Cardiac ventricle fibroblast (primary cell): ENCODE data around the gene CISH. TPM values are rescaled to one million over a fixed set of nuclear protein-coding genes. Genes with fewer than 3 reads are reported as not detected.

Source experiments
- total RNA-seq: library from RNA; depleted of rRNA; stranded (reverse); fragments of >200 nt; gene quantifications from 2 replicates; pipeline ENCODE4 v1.2.3, GENCODE V29; 2015

Gene CISH, protein sequence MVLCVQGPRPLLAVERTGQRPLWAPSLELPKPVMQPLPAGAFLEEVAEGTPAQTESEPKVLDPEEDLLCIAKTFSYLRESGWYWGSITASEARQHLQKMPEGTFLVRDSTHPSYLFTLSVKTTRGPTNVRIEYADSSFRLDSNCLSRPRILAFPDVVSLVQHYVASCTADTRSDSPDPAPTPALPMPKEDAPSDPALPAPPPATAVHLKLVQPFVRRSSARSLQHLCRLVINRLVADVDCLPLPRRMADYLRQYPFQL
- total RNA-seq, result 3.5 and 4.7 TPM in 2 replicates

GRCh38 chr3:50611464-50612233, at the start of gene CISH:
Gene CISH, minus strand, starts transcription at chr3:50611774. Its CDS starts 124 bp downstream, at chr3:50611650.

DNA sequence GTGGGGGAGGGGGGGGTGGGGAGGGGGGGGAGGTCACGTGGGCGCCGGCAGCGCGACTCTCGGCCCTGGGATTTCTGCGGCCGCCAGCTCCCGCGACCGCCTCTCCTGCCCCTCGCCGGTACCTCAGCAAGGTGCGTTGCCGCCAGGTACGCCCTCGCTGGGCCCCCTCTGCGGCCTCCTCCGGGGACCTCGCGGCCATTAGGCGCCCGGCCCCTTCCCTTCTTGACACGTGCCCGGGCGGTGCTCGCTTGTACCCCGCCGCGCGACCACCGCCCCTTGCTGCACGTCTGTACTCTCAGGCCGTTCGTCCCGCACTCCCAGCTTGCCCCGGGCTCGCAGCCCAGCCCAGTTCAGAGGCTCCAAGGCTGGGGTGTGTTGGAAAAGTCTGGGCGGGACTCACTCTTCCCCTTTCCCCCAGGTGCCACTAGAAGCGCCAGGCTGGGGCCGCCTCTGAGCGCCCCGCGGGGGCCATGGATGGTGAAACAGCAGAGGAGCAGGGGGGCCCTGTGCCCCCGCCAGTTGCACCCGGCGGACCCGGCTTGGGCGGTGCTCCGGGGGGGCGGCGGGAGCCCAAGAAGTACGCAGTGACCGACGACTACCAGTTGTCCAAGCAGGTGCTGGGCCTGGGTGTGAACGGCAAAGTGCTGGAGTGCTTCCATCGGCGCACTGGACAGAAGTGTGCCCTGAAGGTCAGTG, 5.7 kb upstream of the CISH start, which contains the start of gene MAPKAPK3:
TSS of gene MAPKAPK3 (plus strand) at position 56 of the 696 bp plus-strand sequence. CDS start at position 471, 415 bp downstream.

DNA sequence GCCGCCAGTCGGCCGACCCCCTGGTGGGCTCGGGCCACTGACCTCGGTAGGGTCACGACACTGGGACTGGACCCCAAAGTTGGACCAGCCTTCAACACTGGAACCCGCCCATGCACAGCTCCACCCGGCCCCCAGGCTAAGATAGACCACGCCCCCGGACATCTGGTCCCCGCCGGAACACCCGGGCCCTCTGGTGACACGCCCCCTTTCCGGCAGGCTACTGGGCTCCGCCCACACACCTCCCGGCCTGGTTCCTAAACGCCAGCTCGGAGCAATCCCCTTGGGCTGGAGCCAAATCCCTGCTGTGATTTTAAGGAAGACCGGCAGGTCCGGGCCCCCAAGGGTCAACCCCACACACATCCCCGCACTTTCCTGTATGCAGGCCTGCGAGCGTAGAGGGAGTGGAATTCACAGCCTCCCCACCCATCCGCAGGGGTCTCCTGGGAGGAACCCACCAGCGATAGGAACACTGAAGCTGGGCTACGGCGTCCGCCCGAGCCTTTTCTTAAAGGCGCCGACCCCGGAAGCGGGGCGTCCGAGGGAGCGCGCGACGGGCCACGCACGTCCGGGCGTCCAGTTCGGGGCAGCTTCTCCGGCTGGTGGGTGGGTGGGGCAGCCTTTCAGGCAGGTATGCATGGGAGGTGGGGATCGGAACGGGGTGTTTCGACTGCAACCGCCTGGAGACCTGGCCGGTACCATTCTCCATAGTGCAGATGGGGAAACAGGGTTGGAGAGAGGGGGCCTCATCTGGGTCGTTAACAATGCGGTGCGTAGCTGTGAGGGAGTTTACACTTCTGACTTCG, 42.4 kb downstream of the CISH start, which contains the start of gene HEMK1:
TSS of gene HEMK1 (plus strand) at position 576 of the 803 bp plus-strand sequence. CDS start 1,583 bp downstream, outside the sequence.

GRCh38 chr3:50567386-50568167, 44.0 kb downstream of the CISH start, which contains the start of gene C3orf18:
Gene C3orf18, minus strand, starts transcription at chr3:50567747. Its CDS starts 2,048 bp downstream, at chr3:50565699.

Other genes starting within 250 kb of the CISH start
- not detected in 2 replicates for gene CACNA2D2, start 108.1 kb downstream of the CISH start, total RNA-seq
- gene C3orf18, start 44.0 kb downstream of the CISH start, total RNA-seq, result 7.5 and 10.7 TPM in 2 replicates
- 11.3 and 13.9 TPM in 2 replicates for gene HEMK1, start 42.3 kb downstream of the CISH start, total RNA-seq
- 17.1 and 18.9 TPM in 2 replicates for gene MAPKAPK3, start 5.4 kb upstream of the CISH start, total RNA-seq
- under 0.01 and 0.05 TPM in 2 replicates for gene DOCK3, start 63.2 kb upstream of the CISH start, total RNA-seq